ENCODE data around the gene MED7. TPM values are rescaled to one million over a fixed set of nuclear protein-coding genes. Genes with fewer than 3 reads are reported as not detected.

The MED7 gene
- polyA plus RNA-seq, 2 of the 4 experiments (the other 2 are of a cell fraction) = 22.6 to 23.0 TPM

GRCh38 chr5:157137691-157138090 is 5.0 kb downstream of the MED7 start:
- FAIRE-seq (no peak), ATAC-seq (no peak), DNase-seq (ENCODE audit: low read depth in 1 of 2, low spot score in 1 of 2) (no peak)
- no peaks in the 10 kb centered on the region for H3K9me3 ChIP-seq
- no peak overlapping the region for H3K4me3 ChIP-seq
- peaks cover 8% of the 10 kb centered on the region; the same call in 2 of the 3 replicates for H3K4me1 ChIP-seq
- 94% methylated on average over 6 of the region's 6 CpGs for WGBS (ENCODE audit: missing lambda C conversion rate)
- CTCF ChIA-PET = interaction anchor here (0.8 to 2.4 kb wide), 2 partner anchors 11 to 113 kb away, joined by 3 to 8 read pairs; no protein-coding TSS in a partner anchor
- POLR2A ChIA-PET = no interaction called here
- no peak overlapping the region for H3K4me2 ChIP-seq
- H3K27ac ChIP-seq = no peak overlapping the region
- TF ChIP-seq GATA3 (IDR thresholded peaks at IDR 0.05; ENCODE audit: borderline replicate concordance) (no peak), FOSB (CRISPR knock-in tag; IDR thresholded peaks at IDR 0.05) (no peak), EHF (CRISPR knock-in tag; IDR thresholded peaks at IDR 0.05) (no peak), RCOR1 (IDR thresholded peaks at IDR 0.05; ENCODE audit: low read depth, low read length) (no peak), CBX8 (IDR thresholded peaks at IDR 0.05) (no peak), NPAS2 (CRISPR knock-in tag; IDR thresholded peaks at IDR 0.05; ENCODE audit: borderline replicate concordance) (no peak), ATOH8 (CRISPR knock-in tag; IDR thresholded peaks at IDR 0.05; ENCODE audit: low read depth) (no peak), KDM5A (IDR thresholded peaks at IDR 0.05) (no peak), MYC (IDR thresholded peaks at IDR 0.05; ENCODE audit: borderline replicate concordance, low read length) (no peak), HOXA7 (CRISPR knock-in tag; IDR thresholded peaks at IDR 0.05) (no peak), FOXS1 (CRISPR knock-in tag; IDR thresholded peaks at IDR 0.05) (no peak), CEBPB (IDR thresholded peaks at IDR 0.05) (no peak), MAZ (IDR thresholded peaks at IDR 0.05; ENCODE audit: borderline replicate concordance, low read depth, low read length) (no peak), PHF8 (IDR thresholded peaks at IDR 0.05; ENCODE audit: borderline replicate concordance, low read depth) (no peak), REST (IDR thresholded peaks at IDR 0.05) (no peak), MAFK (IDR thresholded peaks at IDR 0.05; ENCODE audit: partially characterized antibody) (no peak), ZNF302 (CRISPR knock-in tag; IDR thresholded peaks at IDR 0.05) (no peak)
- TF ChIP-seq, protein P1, sequence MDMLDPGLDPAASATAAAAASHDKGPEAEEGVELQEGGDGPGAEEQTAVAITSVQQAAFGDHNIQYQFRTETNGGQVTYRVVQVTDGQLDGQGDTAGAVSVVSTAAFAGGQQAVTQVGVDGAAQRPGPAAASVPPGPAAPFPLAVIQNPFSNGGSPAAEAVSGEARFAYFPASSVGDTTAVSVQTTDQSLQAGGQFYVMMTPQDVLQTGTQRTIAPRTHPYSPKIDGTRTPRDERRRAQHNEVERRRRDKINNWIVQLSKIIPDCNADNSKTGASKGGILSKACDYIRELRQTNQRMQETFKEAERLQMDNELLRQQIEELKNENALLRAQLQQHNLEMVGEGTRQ (IDR thresholded peaks at IDR 0.05) = no peak

GRCh38 chr5:157132281-157132612 is 10.4 kb downstream of the MED7 start:
- no peaks in the 10 kb centered on the region for H3K9me3 ChIP-seq
- no peak overlapping the region for H3K4me2 ChIP-seq
- ChIA-PET POLR2A (interaction anchor here (0.9 to 1.5 kb wide), 2 partner anchors 10 to 108 kb away, joined by 3 to 8 read pairs; partner anchors contain the start of gene MED7), CTCF (interaction anchor here (0.6 to 4.7 kb wide), 50 partner anchors 10 to 1996 kb away, joined by 3 to 26 read pairs (median 4); partner anchors contain the start of genes HAVCR1 and MED7)
- no peak for FAIRE-seq
- H3K4me1 ChIP-seq = peaks cover 26% of the 10 kb centered on the region
- no peak overlapping the region for H3K4me3 ChIP-seq
- no peak for ATAC-seq
- peak overlapping the region; percentile 19 to 46; a peak in 3 of 6 replicates for H3K27ac ChIP-seq
- no peak for DNase-seq (ENCODE audit: low read depth in 1 of 2, low spot score in 1 of 2)
- WGBS (ENCODE audit: missing lambda C conversion rate) = 0% methylated on average over 1 of the region's 1 CpG
- TF ChIP-seq POLR2A (IDR thresholded peaks at IDR 0.05; ENCODE audit: low read length) = no peak
- no peak for TF ChIP-seq ATOH8 (CRISPR knock-in tag; IDR thresholded peaks at IDR 0.05; ENCODE audit: low read depth)
- no peak for TF ChIP-seq KDM5A (IDR thresholded peaks at IDR 0.05)
- TF ChIP-seq MAZ (IDR thresholded peaks at IDR 0.05; ENCODE audit: borderline replicate concordance, low read depth, low read length) = no peak
- no peak for TF ChIP-seq RFX5 (IDR thresholded peaks at IDR 0.05)
- TF ChIP-seq FOSL2 (IDR thresholded peaks at IDR 0.05) = no peak
- TF ChIP-seq FOSL2 (CRISPR knock-in tag; IDR thresholded peaks at IDR 0.05) = no peak
- TF ChIP-seq REST (IDR thresholded peaks at IDR 0.05) = no peak
- no peak for TF ChIP-seq RARB (CRISPR knock-in tag; IDR thresholded peaks at IDR 0.05)
- no peak for TF ChIP-seq BHLHE40 (IDR thresholded peaks at IDR 0.05; ENCODE audit: low read depth, low read length)
- TF ChIP-seq ZSCAN20 (CRISPR knock-in tag; IDR thresholded peaks at IDR 0.05) = no peak
- TF ChIP-seq, protein P2, sequence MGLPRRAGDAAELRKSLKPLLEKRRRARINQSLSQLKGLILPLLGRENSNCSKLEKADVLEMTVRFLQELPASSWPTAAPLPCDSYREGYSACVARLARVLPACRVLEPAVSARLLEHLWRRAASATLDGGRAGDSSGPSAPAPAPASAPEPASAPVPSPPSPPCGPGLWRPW (IDR thresholded peaks at IDR 0.05) = no peak
